ENCODE data around the gene GATAD1. TPM values are rescaled to one million over a fixed set of nuclear protein-coding genes. Genes with fewer than 3 reads are reported as not detected.
A peak's percentile ranks its signal among the peaks of the same experiment; 100 is the strongest.
"Not testable (repeated sequence)": the region's sequence is repeated elsewhere in the genome, so short reads cannot be mapped to it uniquely, and the experiment has no call there.

GATAD1 gene
- total and polyA plus RNA-seq, 2 experiments from 2014 or later, result 10.0 to 20.1 TPM

DNA sequence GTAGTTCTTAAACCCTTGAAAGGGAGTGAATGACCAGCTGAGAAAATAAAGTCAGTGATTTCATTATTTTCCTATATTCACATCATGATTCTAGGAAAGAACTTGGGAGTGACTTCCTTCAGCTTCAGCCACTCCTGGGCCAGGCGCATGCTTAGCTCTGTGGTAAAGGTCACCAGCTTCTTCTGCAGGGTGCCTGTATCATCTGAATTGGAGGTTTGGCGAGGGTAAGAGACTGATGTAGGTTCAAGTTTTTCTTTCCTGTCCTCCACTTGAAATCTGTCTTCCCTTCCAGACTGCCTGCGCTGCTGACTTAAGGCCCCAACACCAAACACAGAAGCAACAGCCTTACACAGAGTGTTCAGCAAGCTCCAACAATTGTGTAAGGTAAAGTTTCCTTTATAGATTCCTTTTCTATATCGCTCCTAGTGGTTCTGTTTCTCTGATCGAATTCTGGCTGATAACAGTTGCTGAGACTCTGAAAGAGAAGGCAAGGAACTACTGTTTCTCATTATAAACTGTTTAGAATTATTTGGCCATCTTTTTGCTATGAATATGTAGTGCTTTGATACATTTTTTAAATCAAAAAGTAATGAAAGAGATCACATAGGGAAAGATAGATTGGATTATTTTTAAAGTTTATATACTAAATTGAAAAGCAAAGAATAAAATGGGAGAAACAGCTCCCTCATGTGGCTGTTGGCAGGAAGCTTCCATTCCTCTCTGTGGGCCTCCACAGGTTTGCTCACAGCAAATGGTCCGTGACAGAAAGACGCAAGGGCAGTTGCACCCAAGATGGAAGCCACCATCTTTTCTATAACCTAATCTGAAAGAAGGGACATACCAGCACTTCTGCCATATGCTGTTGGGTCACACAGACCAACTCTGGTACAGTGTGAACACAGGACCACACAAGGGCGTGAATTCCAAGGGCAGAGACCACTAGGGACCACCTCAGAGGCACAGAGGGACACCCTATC lies 14.0 kb downstream of the GATAD1 start:
- Histone ChIP-seq H3K4me1 (ENCODE audit: insufficient read depth) (0 out of 2 replicates have a peak, but pooled peaks cover under 1% of the 10 kb centered on the region), H3K9me3 (ENCODE audit: low read depth) (no peaks in the 10 kb centered on the region), H3K9me2 (ENCODE audit: insufficient read depth) (no peaks in the 10 kb centered on the region), H2AFZ (peak overlapping the region; percentile 79), H3K36me3 (ENCODE audit: low read depth) (peaks cover 5% of the 10 kb centered on the region), H3K27me3 (replicated peaks; ENCODE audit: insufficient read depth) (no peaks in the 10 kb centered on the region), H3K4me3 (no peak overlapping the region), H3K9ac (no peak overlapping the region), H3K27ac (no peak overlapping the region), H3K79me2 (ENCODE audit: insufficient read depth) (no peaks in the 10 kb centered on the region), H3F3A (ENCODE audit: insufficient read depth) (peaks cover 25% of the 10 kb centered on the region), H3K4me2 (ENCODE audit: unreplicated experiment) (no peak overlapping the region), H4K20me1 (ENCODE audit: insufficient read depth) (no peaks in the 10 kb centered on the region)
- peak; percentile 71 for DNase-seq
- in situ Hi-C loops (cut with MboI), result no loop called here
- TF ChIP-seq EZH2 (IDR thresholded peaks at IDR 0.05; ENCODE audit: insufficient read depth, poor library complexity, severe bottlenecking) (no peak), EZH2phosphoT487 (IDR thresholded peaks at IDR 0.05; ENCODE audit: insufficient read depth, low read depth) (no peak)
- WGBS, 2 experiments (ENCODE audit: low coverage in 1 of 2, low lambda C conversion rate in 2 of 2, missing lambda C conversion rate in 2 of 2), result 63 to 64% methylated on average over 8 of the region's 8 CpGs

DNA sequence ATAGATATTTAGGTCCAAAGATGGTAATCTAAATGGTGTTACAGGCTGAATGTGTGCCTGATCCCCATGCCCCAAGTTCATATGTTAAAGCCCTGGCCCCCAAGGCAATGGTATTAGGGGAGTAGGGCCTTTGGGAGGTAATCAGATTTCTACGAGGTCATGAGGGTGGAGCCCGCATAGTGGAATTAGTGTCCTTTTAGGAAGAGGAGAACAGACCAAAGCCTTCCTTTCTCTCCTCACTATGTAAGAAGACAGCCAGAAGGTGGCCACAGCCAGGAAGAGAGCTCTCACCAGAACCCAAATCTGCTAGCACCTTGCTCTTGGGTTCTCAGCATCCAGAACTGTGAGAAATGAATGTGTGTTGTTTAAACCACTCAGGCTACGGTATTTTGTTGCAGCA lies 15.3 kb downstream of the GATAD1 start:
- Histone ChIP-seq H3K9ac (no peak overlapping the region), H2AFZ (no peak overlapping the region), H3K9me2 (ENCODE audit: insufficient read depth) (no peaks in the 10 kb centered on the region), H3K79me2 (ENCODE audit: insufficient read depth) (no peaks in the 10 kb centered on the region), H3K4me3 (no peak overlapping the region), H3K4me2 (ENCODE audit: unreplicated experiment) (no peak overlapping the region), H4K20me1 (ENCODE audit: insufficient read depth) (no peaks in the 10 kb centered on the region), H3K9me3 (ENCODE audit: low read depth) (no peaks in the 10 kb centered on the region), H3F3A (ENCODE audit: insufficient read depth) (peaks cover 25% of the 10 kb centered on the region), H3K27me3 (replicated peaks; ENCODE audit: insufficient read depth) (no peaks in the 10 kb centered on the region), H3K4me1 (ENCODE audit: insufficient read depth) (no peaks in the 10 kb centered on the region), H3K36me3 (ENCODE audit: low read depth) (no peaks in the 10 kb centered on the region), H3K27ac (no peak overlapping the region)
- in situ Hi-C loops (cut with MboI), result no loop called here
- TF ChIP-seq EZH2 (IDR thresholded peaks at IDR 0.05; ENCODE audit: insufficient read depth, poor library complexity, severe bottlenecking), result no peak
- TF ChIP-seq EZH2phosphoT487 (IDR thresholded peaks at IDR 0.05; ENCODE audit: insufficient read depth, low read depth), result no peak
- 94 to 96% methylated on average over 3 of the region's 3 CpGs for WGBS, 2 experiments (ENCODE audit: low coverage in 1 of 2, low lambda C conversion rate in 2 of 2, missing lambda C conversion rate in 2 of 2)
- no peak for DNase-seq

DNA sequence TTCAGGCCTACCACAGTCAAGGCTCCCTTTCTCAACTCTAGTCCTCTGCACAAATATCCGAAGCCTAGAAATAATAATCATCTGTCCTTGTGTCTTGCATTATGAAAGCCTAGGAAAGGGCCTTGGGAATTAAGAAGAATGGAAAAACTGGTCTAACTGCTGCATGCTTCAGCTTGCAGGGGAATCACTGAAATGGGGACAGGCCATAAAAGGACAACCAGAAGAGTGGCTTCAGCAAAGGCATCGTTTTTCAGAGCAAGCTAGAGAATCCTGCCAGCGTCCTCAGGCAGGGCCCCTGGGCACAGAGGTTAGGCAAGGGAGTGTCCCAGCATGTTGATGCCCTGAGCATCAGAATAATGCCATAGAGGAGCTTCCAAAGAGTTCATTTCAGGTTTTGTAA lies 17.2 kb downstream of the GATAD1 start:
- H3K27me3 ChIP-seq (replicated peaks; ENCODE audit: insufficient read depth), result no peaks in the 10 kb centered on the region
- no peaks in the 10 kb centered on the region for H4K20me1 ChIP-seq (ENCODE audit: insufficient read depth)
- H3K9me3 ChIP-seq (ENCODE audit: low read depth), result no peaks in the 10 kb centered on the region
- no peaks in the 10 kb centered on the region for H3K79me2 ChIP-seq (ENCODE audit: insufficient read depth)
- no peak overlapping the region for H3K9ac ChIP-seq
- no peak overlapping the region for H3K4me2 ChIP-seq (ENCODE audit: unreplicated experiment)
- no peak overlapping the region for H3K27ac ChIP-seq
- no peak overlapping the region for H2AFZ ChIP-seq
- H3K4me1 ChIP-seq (ENCODE audit: insufficient read depth), result no peaks in the 10 kb centered on the region
- peaks cover 11% of the 10 kb centered on the region for H3F3A ChIP-seq (ENCODE audit: insufficient read depth)
- H3K36me3 ChIP-seq (ENCODE audit: low read depth), result no peaks in the 10 kb centered on the region
- no peak for DNase-seq
- no peaks in the 10 kb centered on the region for H3K9me2 ChIP-seq (ENCODE audit: insufficient read depth)
- H3K4me3 ChIP-seq, result no peak overlapping the region
- WGBS, 2 experiments (ENCODE audit: low coverage in 1 of 2, low lambda C conversion rate in 2 of 2, missing lambda C conversion rate in 2 of 2), result 72 to 82% methylated on average over 3 of the region's 3 CpGs
- TF ChIP-seq EZH2phosphoT487 (IDR thresholded peaks at IDR 0.05; ENCODE audit: insufficient read depth, low read depth) (no peak), EZH2 (IDR thresholded peaks at IDR 0.05; ENCODE audit: insufficient read depth, poor library complexity, severe bottlenecking) (no peak)
- in situ Hi-C loops (cut with MboI), result no loop called here

DNA sequence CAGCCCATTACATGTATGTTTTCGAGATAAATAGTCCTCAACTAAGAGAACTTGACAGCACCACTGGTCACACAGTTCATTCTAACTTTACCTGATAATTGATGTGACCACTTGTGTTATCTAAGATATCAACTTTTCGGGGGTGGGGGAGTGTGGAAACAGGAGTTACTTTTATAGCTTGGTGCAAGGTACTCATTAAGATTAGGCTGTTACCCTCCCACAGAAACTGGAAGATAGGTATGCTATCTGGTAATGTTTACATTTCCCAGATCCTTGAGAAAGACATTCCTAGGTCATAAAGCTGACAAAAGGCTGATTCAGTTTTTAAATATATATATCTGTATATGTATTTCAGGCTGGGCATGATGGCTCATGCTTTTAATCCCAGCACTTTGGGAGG lies 19.4 kb downstream of the GATAD1 start:
- Histone ChIP-seq H3K9me2 (ENCODE audit: insufficient read depth) (no peaks in the 10 kb centered on the region), H3K36me3 (ENCODE audit: low read depth) (no peaks in the 10 kb centered on the region), H3K27ac (no peak overlapping the region), H3K4me1 (ENCODE audit: insufficient read depth) (no peaks in the 10 kb centered on the region), H2AFZ (no peak overlapping the region), H3F3A (ENCODE audit: insufficient read depth) (no peaks in the 10 kb centered on the region), H3K9ac (no peak overlapping the region), H3K4me3 (no peak overlapping the region), H3K4me2 (ENCODE audit: unreplicated experiment) (no peak overlapping the region), H3K27me3 (replicated peaks; ENCODE audit: insufficient read depth) (no peaks in the 10 kb centered on the region), H4K20me1 (ENCODE audit: insufficient read depth) (no peaks in the 10 kb centered on the region), H3K79me2 (ENCODE audit: insufficient read depth) (no peaks in the 10 kb centered on the region), H3K9me3 (ENCODE audit: low read depth) (no peaks in the 10 kb centered on the region)
- DNase-seq, result no peak
- no peak for TF ChIP-seq EZH2 (IDR thresholded peaks at IDR 0.05; ENCODE audit: insufficient read depth, poor library complexity, severe bottlenecking)
- no peak for TF ChIP-seq EZH2phosphoT487 (IDR thresholded peaks at IDR 0.05; ENCODE audit: insufficient read depth, low read depth)
- in situ Hi-C loops (cut with MboI), result no loop called here
- WGBS, 2 experiments (ENCODE audit: low coverage in 1 of 2, low lambda C conversion rate in 2 of 2, missing lambda C conversion rate in 2 of 2), result 70 to 71% methylated on average over 2 of the region's 2 CpGs

DNA sequence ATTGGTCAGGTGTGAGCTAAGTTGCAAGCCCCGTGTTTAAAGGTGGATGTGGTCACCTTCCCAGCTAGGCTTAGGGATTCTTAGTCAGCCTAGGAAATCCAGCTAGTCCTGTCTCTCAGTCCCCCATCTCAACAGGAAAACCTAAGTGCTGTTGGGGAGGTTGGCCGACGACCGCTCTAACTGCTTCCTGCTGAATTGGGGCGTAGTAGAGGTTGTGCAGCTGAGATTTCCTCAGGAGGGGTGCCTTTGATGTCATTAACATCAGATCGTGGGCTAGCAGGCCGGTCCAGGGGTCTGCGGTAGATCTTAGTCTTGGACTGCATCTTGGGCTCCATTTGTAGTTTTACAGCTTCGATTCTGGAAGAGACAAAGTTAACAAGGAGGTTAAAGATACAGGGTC lies 21.3 kb downstream of the GATAD1 start:
- H3F3A ChIP-seq (ENCODE audit: insufficient read depth); H3K9me2 ChIP-seq (ENCODE audit: insufficient read depth); H3K27ac ChIP-seq; DNase-seq; H3K4me2 ChIP-seq (ENCODE audit: unreplicated experiment); H3K4me1 ChIP-seq (ENCODE audit: insufficient read depth); H3K36me3 ChIP-seq (ENCODE audit: low read depth); H3K79me2 ChIP-seq (ENCODE audit: insufficient read depth); in situ Hi-C loops (cut with MboI); H3K27me3 ChIP-seq (replicated peaks; ENCODE audit: insufficient read depth); H2AFZ ChIP-seq; H4K20me1 ChIP-seq (ENCODE audit: insufficient read depth); H3K4me3 ChIP-seq; H3K9me3 ChIP-seq (ENCODE audit: low read depth); H3K9ac ChIP-seq: not testable (repeated sequence)
- 89 to 93% methylated on average over 9 of the region's 9 CpGs for WGBS, 2 experiments (ENCODE audit: low coverage in 1 of 2, low lambda C conversion rate in 2 of 2, missing lambda C conversion rate in 2 of 2)

DNA sequence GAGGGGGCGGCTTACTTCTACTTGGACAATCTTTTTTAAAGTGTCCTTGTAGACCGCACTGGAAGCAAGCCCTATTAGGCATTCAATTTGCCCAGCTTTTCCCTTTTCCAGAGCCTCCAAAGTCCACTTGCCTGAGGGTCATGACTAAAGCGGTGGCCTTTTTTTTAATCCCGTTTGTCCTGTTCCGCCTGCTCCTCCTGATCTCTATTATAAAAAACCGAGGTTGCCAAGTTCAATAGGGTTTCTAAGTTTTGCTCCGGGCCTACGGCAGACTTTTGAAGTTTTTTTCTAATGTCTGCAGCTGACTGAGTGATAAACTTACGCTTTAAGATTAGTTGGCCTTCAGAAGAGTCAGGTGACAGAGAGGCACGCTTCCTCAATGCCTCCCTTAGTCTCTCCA lies 26.7 kb downstream of the GATAD1 start:
- H3K4me3 ChIP-seq; H2AFZ ChIP-seq; H3K9me2 ChIP-seq (ENCODE audit: insufficient read depth); H3K36me3 ChIP-seq (ENCODE audit: low read depth); H3K27me3 ChIP-seq (replicated peaks; ENCODE audit: insufficient read depth); H3K4me2 ChIP-seq (ENCODE audit: unreplicated experiment); H3K9ac ChIP-seq; in situ Hi-C loops (cut with MboI); H3K27ac ChIP-seq; H4K20me1 ChIP-seq (ENCODE audit: insufficient read depth); H3F3A ChIP-seq (ENCODE audit: insufficient read depth); H3K4me1 ChIP-seq (ENCODE audit: insufficient read depth); H3K9me3 ChIP-seq (ENCODE audit: low read depth); DNase-seq; H3K79me2 ChIP-seq (ENCODE audit: insufficient read depth): not testable (repeated sequence)
- WGBS, 2 experiments (ENCODE audit: low coverage in 1 of 2, low lambda C conversion rate in 2 of 2, missing lambda C conversion rate in 2 of 2), result 86 to 90% methylated on average over 10 of the region's 10 CpGs

All from GM23248 (cell line).